Smooth muscle cell (in vitro differentiated cells): Measurements from ENCODE around the gene SEC14L5. TPM values are rescaled to one million over a fixed set of nuclear protein-coding genes. Genes with fewer than 3 reads are reported as not detected.
A peak's percentile ranks its signal among the peaks of the same experiment; 100 is the strongest.

Experiments
- DNase-seq: peaks from one replicate; lab custom pipeline; 2025; ENCODE audit not compliant: unreplicated experiment; lab: John Stamatoyannopoulos, UW
- H2AFZ ChIP-seq: fragments of 200-600 bp; sonication (generic); 2 replicates; pipeline ENCODE4 v1.6.0; 2016; ENCODE audit warnings: antibody characterized with exemption, low read depth, mild to moderate bottlenecking
- H3F3A ChIP-seq: fragments of 200-600 bp; sonication (generic); 2 replicates; pipeline ENCODE4 v1.6.0; 2017; ENCODE audit warnings: antibody characterized with exemption, low read depth
- H3K27ac ChIP-seq: fragments of 200-600 bp; sonication (generic); 2 replicates; pipeline ENCODE4 v1.5.1; 2016; ENCODE audit warnings: low read depth, mild to moderate bottlenecking
- H3K27me3 ChIP-seq: fragments of 200-600 bp; sonication (generic); 2 replicates; pipeline ENCODE4 v1.6.1; 2016; ENCODE audit warnings: low read depth, mild to moderate bottlenecking
- H3K36me3 ChIP-seq: fragments of 200-600 bp; sonication (generic); 2 replicates; pipeline ENCODE4 v1.5.1; 2016; ENCODE audit warnings: low read depth
- H3K4me1 ChIP-seq: fragments of 200-600 bp; sonication (generic); 2 replicates; pipeline ENCODE4 v1.5.1; 2016; ENCODE audit warnings: low read depth
- H3K4me2 ChIP-seq: fragments of 200-600 bp; sonication (generic); 2 replicates; pipeline ENCODE4 v1.6.0; 2016; ENCODE audit warnings: mild to moderate bottlenecking
- H3K4me3 ChIP-seq: fragments of 200-600 bp; sonication (generic); 2 replicates; pipeline ENCODE4 v1.5.1; 2016; ENCODE audit warnings: mild to moderate bottlenecking
- H3K79me2 ChIP-seq: fragments of 200-600 bp; sonication (generic); 2 replicates; pipeline ENCODE4 v1.6.0; 2016; ENCODE audit warnings: low read depth, mild to moderate bottlenecking
- H3K9ac ChIP-seq: fragments of 200-600 bp; sonication (generic); 2 replicates; pipeline ENCODE4 v1.6.0; 2016; ENCODE audit warnings: low read depth
- H3K9me3 ChIP-seq: fragments of 200-600 bp; sonication (generic); replicated peaks from 2 replicates; pipeline ENCODE4 v1.5.1; 2016; ENCODE audit warnings: low read depth
- H4K20me1 ChIP-seq: fragments of 200-600 bp; sonication (generic); 2 replicates; pipeline ENCODE4 v1.6.0; 2016; ENCODE audit warnings: low read depth
- WGBS: methylation state at CpG from one replicate; pipeline ENCODE4 v1.1.7; 2016; ENCODE audit warnings: low lambda C conversion rate; 5-methylcytosine and 5-hydroxymethylcytosine counted together
- polyA plus RNA-seq: library from polyadenylated mRNA; unstranded; fragments of >200 nt; fragmentation: Nextera tagmentation; extraction: Ambion mirVana; gene quantifications from 2 replicates; pipeline ENCODE4 v1.2.1, GENCODE V29; 2016
- total RNA-seq: library from RNA; depleted of rRNA; stranded (reverse); fragments of >200 nt; gene quantifications from 2 replicates; pipeline ENCODE4 v1.2.3, GENCODE V29; 2014
- TF ChIP-seq, protein P1 (sequence below): fragments of 200-600 bp; sonication (generic); IDR thresholded peaks from 2 replicates; pipeline ENCODE4 v1.5.1; 2017; ENCODE audit warnings: borderline replicate concordance, mild to moderate bottlenecking, antibody characterized with exemption; ENCODE audit not compliant: insufficient read depth, poor library complexity, severe bottlenecking

The SEC14L5 gene
- total and polyA plus RNA-seq, 2 experiments from 2014 or later = not detected

DNA sequence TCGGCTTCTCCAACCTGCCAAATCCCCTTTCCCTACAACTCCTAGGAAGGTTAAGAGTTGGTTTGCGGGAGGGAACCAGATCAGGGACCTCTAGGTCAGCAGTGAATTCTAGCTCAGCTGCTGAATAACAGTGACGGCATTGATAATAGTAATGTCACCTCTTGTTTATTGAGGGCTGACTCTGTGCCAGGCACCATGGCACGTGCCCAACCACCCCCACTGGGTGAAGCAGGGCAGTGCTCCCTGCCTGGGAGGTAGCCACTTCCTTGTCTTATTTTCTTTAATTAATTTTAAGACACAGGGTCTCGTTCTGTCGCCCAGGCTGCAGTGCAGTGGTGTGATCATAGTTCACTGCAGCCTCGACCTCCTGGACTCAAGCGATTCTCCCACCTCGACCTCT, 15.6 kb upstream of the SEC14L5 start:
- peak overlapping the region; percentile 78 for H3K4me2 ChIP-seq
- TF ChIP-seq, protein P1, sequence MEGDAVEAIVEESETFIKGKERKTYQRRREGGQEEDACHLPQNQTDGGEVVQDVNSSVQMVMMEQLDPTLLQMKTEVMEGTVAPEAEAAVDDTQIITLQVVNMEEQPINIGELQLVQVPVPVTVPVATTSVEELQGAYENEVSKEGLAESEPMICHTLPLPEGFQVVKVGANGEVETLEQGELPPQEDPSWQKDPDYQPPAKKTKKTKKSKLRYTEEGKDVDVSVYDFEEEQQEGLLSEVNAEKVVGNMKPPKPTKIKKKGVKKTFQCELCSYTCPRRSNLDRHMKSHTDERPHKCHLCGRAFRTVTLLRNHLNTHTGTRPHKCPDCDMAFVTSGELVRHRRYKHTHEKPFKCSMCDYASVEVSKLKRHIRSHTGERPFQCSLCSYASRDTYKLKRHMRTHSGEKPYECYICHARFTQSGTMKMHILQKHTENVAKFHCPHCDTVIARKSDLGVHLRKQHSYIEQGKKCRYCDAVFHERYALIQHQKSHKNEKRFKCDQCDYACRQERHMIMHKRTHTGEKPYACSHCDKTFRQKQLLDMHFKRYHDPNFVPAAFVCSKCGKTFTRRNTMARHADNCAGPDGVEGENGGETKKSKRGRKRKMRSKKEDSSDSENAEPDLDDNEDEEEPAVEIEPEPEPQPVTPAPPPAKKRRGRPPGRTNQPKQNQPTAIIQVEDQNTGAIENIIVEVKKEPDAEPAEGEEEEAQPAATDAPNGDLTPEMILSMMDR = no peak
- 88% methylated on average over 9 of the region's 9 CpGs for WGBS
- H3K4me3 ChIP-seq = no peak overlapping the region
- no peak overlapping the region for H2AFZ ChIP-seq
- no peak for DNase-seq
- peak overlapping the region; percentile 36 for H3K9ac ChIP-seq
- no peaks in the 10 kb centered on the region for H3K79me2 ChIP-seq
- no peaks in the 10 kb centered on the region for H4K20me1 ChIP-seq
- H3K9me3 ChIP-seq = no peaks in the 10 kb centered on the region
- peak overlapping the region; percentile 75 for H3K27ac ChIP-seq
- H3F3A ChIP-seq = peaks cover 17% of the 10 kb centered on the region
- peaks cover 16% of the 10 kb centered on the region for H3K4me1 ChIP-seq
- H3K27me3 ChIP-seq = peaks cover 15% of the 10 kb centered on the region
- H3K36me3 ChIP-seq = no peaks in the 10 kb centered on the region

DNA sequence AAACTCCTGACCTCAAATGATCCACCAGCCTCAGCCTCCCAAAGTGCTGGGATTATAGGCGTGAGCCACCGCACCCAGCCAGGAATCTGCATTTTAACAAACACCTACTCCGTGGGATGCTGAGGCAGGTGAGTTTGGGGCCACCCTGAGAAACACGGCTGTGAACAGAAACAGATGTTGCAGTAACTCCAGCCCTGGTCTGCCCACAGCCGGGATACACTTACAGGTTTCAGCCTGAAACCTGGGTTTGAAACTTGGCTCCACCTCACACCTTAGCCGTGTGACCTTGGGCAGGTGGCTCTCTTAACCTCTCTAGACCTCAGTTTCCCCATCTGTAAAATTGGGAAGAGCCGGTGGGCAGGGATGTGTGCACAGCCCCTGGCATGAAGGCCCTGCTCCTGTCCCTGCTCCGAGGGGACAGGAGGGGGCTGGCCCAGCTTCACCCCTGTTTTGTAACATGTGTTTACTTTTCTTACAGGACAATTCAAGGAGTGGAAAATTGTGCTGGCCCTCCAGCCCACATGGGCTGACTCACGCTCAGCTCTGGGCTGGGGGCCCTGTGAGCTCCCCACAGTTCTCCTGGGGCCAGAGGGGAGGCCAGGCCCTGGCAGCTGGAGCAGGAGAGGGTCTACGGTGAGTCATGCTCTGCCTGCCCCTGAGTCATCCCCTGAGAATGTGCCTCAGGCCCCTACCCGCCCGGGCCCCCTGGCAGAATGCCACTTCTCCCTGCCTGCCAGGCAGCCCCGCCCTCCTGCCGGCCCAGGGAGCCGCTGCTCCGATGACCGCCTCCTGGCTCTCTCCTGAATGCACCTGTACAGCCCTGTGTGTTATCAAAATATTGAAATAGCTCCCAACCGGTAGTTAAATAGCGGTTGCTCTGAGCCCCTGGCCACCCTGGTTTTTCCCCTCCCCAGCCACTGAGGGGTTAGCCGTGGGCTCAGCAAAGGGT, 13.5 kb upstream of the SEC14L5 start:
- Histone ChIP-seq H3K9me3 (no peaks in the 10 kb centered on the region), H2AFZ (no peak overlapping the region), H4K20me1 (no peaks in the 10 kb centered on the region), H3K36me3 (no peaks in the 10 kb centered on the region), H3K79me2 (no peaks in the 10 kb centered on the region), H3K27me3 (no peaks in the 10 kb centered on the region), H3K27ac (peak overlapping the region; percentile 75), H3K4me2 (peak overlapping the region; percentile 78), H3K9ac (peak overlapping the region; percentile 49), H3K4me1 (peaks cover 29% of the 10 kb centered on the region), H3K4me3 (no peak overlapping the region), H3F3A (peaks cover 17% of the 10 kb centered on the region)
- DNase-seq = peak; percentile 91
- TF ChIP-seq, protein P1 = no peak
- WGBS = 27% methylated on average over 20 of the region's 20 CpGs

- no peaks in the 10 kb centered on the region for H3K79me2 ChIP-seq
- no peaks in the 10 kb centered on the region for H3K9me3 ChIP-seq
- H3K27me3 ChIP-seq = no peaks in the 10 kb centered on the region
- H3K36me3 ChIP-seq = no peaks in the 10 kb centered on the region
- TF ChIP-seq, protein P1 = no peak
- H3K4me1 ChIP-seq = peaks cover 29% of the 10 kb centered on the region
- no peak overlapping the region for H2AFZ ChIP-seq
- 67% methylated on average over 11 of the region's 11 CpGs for WGBS
- H3F3A ChIP-seq = peaks cover 17% of the 10 kb centered on the region
- H3K4me3 ChIP-seq = no peak overlapping the region
- H3K4me2 ChIP-seq = peak overlapping the region; percentile 34
- no peaks in the 10 kb centered on the region for H4K20me1 ChIP-seq
- no peak for DNase-seq
- H3K27ac ChIP-seq = no peak overlapping the region
- H3K9ac ChIP-seq = no peak overlapping the region
Measured at GRCh38 chr16:4945560-4946502, 12.3 kb upstream of the SEC14L5 start.
